ENCODE results near the gene KIF3C. TPM values are rescaled to one million over a fixed set of nuclear protein-coding genes. Genes with fewer than 3 reads are reported as not detected.

The KIF3C gene
- total and polyA plus RNA-seq, 2 of the 8 experiments (the other 6 are each of a cell fraction or from before 2014, with no cell fraction given) = 13.4 to 58.1 TPM

DNA sequence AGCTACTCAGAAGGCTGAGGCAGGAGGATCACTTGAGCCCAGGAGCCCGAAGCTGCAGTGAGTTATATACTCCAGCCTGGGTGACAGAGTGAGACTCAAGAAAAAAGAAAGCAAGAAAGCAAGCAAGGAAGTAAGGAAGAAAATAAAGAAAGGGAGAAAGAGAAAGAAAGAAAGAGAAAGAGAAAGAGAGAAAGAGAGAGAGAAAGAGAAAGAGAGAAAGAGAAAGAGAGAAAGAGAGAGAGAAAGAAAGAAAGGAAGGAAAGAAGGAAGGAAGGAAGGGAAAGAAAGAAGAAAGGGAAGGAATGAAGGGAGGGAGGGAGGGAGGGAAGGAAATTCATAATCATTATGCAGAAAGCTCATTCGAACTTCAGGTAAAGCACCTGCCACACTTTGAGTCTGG is 33.9 kb downstream of the KIF3C start:
- WGBS, 2 experiments (ENCODE audit: extremely low coverage in 1 of 2, insufficient coverage in 1 of 2, insufficient read length in 1 of 2, insufficient replicate concordance in 2 of 2, low coverage in 1 of 2, low lambda C conversion rate in 2 of 2, missing lambda C conversion rate in 1 of 2) = 73% methylated on average over 2 of the region's 2 CpGs; no CpG with 5 or more reads in 1 of the 2 experiments
- H2AK5ac ChIP-seq (ENCODE audit: low read depth, low read length) = no peak overlapping the region
- CTCF ChIA-PET (ENCODE audit: partially characterized antibody) = interaction anchor here (0.6 to 8.3 kb wide), 5 partner anchors 30 to 446 kb away, joined by 3 to 81 read pairs (median 4); no protein-coding TSS in a partner anchor
- TF ChIP-seq EP300 (IDR thresholded peaks at IDR 0.05; ENCODE audit: borderline replicate concordance in 1 of 2, low read depth in 2 of 2, low read length in 2 of 2) (no peak), BACH1 (IDR thresholded peaks at IDR 0.05; ENCODE audit: low read length) (no peak), EZH2 (IDR thresholded peaks at IDR 0.05; ENCODE audit: low read depth, low read length, severe bottlenecking) (no peak), CTBP2 (IDR thresholded peaks at IDR 0.05; ENCODE audit: borderline replicate concordance, insufficient read depth, insufficient read length, low read length) (no peak), SIN3A (conservative IDR thresholded peaks at IDR 0.05 in 1 of 2, IDR thresholded peaks at IDR 0.05 in 1 of 2; ENCODE audit: low read depth in 1 of 2, low read length in 2 of 2) (no peak), SIRT6 (IDR thresholded peaks at IDR 0.05; ENCODE audit: low read length) (no peak), SP2 (IDR thresholded peaks at IDR 0.05; ENCODE audit: low read length) (no peak)
- TF ChIP-seq, protein P1, sequence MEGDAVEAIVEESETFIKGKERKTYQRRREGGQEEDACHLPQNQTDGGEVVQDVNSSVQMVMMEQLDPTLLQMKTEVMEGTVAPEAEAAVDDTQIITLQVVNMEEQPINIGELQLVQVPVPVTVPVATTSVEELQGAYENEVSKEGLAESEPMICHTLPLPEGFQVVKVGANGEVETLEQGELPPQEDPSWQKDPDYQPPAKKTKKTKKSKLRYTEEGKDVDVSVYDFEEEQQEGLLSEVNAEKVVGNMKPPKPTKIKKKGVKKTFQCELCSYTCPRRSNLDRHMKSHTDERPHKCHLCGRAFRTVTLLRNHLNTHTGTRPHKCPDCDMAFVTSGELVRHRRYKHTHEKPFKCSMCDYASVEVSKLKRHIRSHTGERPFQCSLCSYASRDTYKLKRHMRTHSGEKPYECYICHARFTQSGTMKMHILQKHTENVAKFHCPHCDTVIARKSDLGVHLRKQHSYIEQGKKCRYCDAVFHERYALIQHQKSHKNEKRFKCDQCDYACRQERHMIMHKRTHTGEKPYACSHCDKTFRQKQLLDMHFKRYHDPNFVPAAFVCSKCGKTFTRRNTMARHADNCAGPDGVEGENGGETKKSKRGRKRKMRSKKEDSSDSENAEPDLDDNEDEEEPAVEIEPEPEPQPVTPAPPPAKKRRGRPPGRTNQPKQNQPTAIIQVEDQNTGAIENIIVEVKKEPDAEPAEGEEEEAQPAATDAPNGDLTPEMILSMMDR (IDR thresholded peaks at IDR 0.05; ENCODE audit: control extremely low read depth in 1 of 3, insufficient read depth in 1 of 3, low read depth in 1 of 3, low read length in 3 of 3) = no peak
- TF ChIP-seq, protein P2, sequence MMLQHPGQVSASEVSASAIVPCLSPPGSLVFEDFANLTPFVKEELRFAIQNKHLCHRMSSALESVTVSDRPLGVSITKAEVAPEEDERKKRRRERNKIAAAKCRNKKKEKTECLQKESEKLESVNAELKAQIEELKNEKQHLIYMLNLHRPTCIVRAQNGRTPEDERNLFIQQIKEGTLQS (IDR thresholded peaks at IDR 0.05; ENCODE audit: insufficient read depth, low read depth, low read length) = no peak

More for the DNA sequence above, 33.9 kb downstream of the KIF3C start:
- Histone ChIP-seq H3K36me3 (ENCODE audit: control insufficient read depth in 2 of 4, insufficient read depth in 4 of 4, low read length in 3 of 4) (peaks cover 0 to 4% (median 0%) of the 10 kb centered on the region in 4 experiments; a peak in 3 of 8 replicates), H3K23me2 (ENCODE audit: low read depth, low read length) (no peaks in the 10 kb centered on the region), H3K4me3 (ENCODE audit: extremely low read depth in 1 of 4, insufficient read depth in 2 of 4, low read depth in 3 of 4, low read length in 4 of 4) (no peak overlapping the region), H2BK5ac (ENCODE audit: low read depth, low read length) (no peak overlapping the region), H3K27ac (ENCODE audit: low read depth, low read length) (no peak overlapping the region), H3K9me3 (ENCODE audit: insufficient read depth in 2 of 2, low read depth in 1 of 2, low read length in 1 of 2) (no peaks in the 10 kb centered on the region), H3K56ac (replicated peaks; ENCODE audit: insufficient read length, low read depth, low read length) (no peak overlapping the region), H2BK15ac (ENCODE audit: low read length) (no peak overlapping the region), H3K27me3 (replicated peaks in 1 of 4; ENCODE audit: control insufficient read depth in 3 of 4, extremely low read depth in 1 of 4, insufficient read depth in 3 of 4, low read length in 3 of 4) (no peaks in the 10 kb centered on the region), H3K18ac (ENCODE audit: extremely low read depth, low read length) (no peak overlapping the region), H3K4me2 (ENCODE audit: insufficient read depth in 1 of 2, low read depth in 2 of 2, low read length in 2 of 2) (no peak overlapping the region), H3K79me1 (ENCODE audit: low read depth, low read length) (no peaks in the 10 kb centered on the region), H3K9ac (replicated peaks in 1 of 4; ENCODE audit: extremely low read depth in 1 of 4, low read depth in 3 of 4, low read length in 3 of 4) (no peak overlapping the region), H3K79me2 (ENCODE audit: control insufficient read depth in 1 of 2, insufficient read depth in 2 of 2, low read length in 2 of 2) (no peaks in the 10 kb centered on the region), H4K5ac (ENCODE audit: insufficient read length, low read depth, low read length) (no peak overlapping the region), H3K4me1 (replicated peaks in 1 of 4; ENCODE audit: control insufficient read depth in 3 of 4, insufficient read depth in 4 of 4, low read length in 3 of 4) (0 out of 7 replicates have a peak, but pooled peaks cover 0 to 3% (median under 1%) of the 10 kb centered on the region in 4 experiments), H2AFZ (ENCODE audit: low read length) (no peak overlapping the region), H2BK120ac (replicated peaks; ENCODE audit: low read depth, low read length) (no peak overlapping the region), H4K91ac (replicated peaks; ENCODE audit: insufficient read length, low read length) (no peak overlapping the region), H2BK12ac (ENCODE audit: low read depth, low read length) (no peak overlapping the region), H3K4ac (replicated peaks; ENCODE audit: insufficient read length, low read depth, low read length) (no peak overlapping the region), H4K8ac (ENCODE audit: extremely low read depth, insufficient read depth, low read length) (no peak overlapping the region), H3K14ac (ENCODE audit: insufficient read length) (no peak overlapping the region), H4K20me1 (replicated peaks in 1 of 2; ENCODE audit: control insufficient read depth in 1 of 2, insufficient read depth in 2 of 2, low read length in 2 of 2) (no peaks in the 10 kb centered on the region), H2BK20ac (ENCODE audit: low read length) (no peak overlapping the region), H3K23ac (ENCODE audit: insufficient read length) (no peak overlapping the region)
- DNase-seq (ENCODE audit: low read depth in 1 of 2, low spot score in 2 of 2) (no peak), FAIRE-seq (no peak)
- POLR2A ChIA-PET (ENCODE audit: partially characterized antibody) = interaction anchor here (1.7 kb wide), 1 partner anchor 10 kb away, joined by 3 read pairs; no protein-coding TSS in a partner anchor

All from H1 (cell line).